Loucy (cell line): ENCODE measurements around the gene CHMP4B.
"Not testable (repeated sequence)": the region's sequence is repeated elsewhere in the genome, so short reads cannot be mapped to it uniquely, and the experiment has no call there.

Source experiments
- H2AFZ ChIP-seq: fragments of 200-600 bp; sonication (generic); 2 replicates; pipeline ENCODE4 v1.6.0; 2016; ENCODE audit warnings: antibody characterized with exemption, mild to moderate bottlenecking, low read length, moderate library complexity
- H3F3A ChIP-seq: fragments of 200-600 bp; 2 replicates; pipeline ENCODE4 v1.6.0; 2016; ENCODE audit warnings: antibody characterized with exemption, low read depth, mild to moderate bottlenecking
- H3K27me3 ChIP-seq: fragments of 200-600 bp; sonication (generic); 2 replicates; pipeline ENCODE4 v1.6.1; 2014; ENCODE audit warnings: low read length, mild to moderate bottlenecking; ENCODE audit not compliant: insufficient read depth, poor library complexity, severe bottlenecking
- H3K36me3 ChIP-seq: fragments of 200-600 bp; sonication (generic); 2 replicates; pipeline ENCODE4 v1.6.1; 2016; ENCODE audit warnings: low read length; ENCODE audit not compliant: insufficient read depth
- H3K4me1 ChIP-seq: fragments of 200-600 bp; sonication (generic); 2 replicates; pipeline ENCODE4 v1.5.1; 2014; ENCODE audit warnings: low read length, mild to moderate bottlenecking; ENCODE audit not compliant: insufficient read depth, poor library complexity, severe bottlenecking
- H3K4me2 ChIP-seq: fragments of 200-600 bp; sonication (generic); 2 replicates; pipeline ENCODE4 v1.6.0; 2014; ENCODE audit warnings: antibody characterized with exemption, low read length, low read depth, mild to moderate bottlenecking; ENCODE audit not compliant: poor library complexity, severe bottlenecking
- H3K4me3 ChIP-seq: fragments of 200-600 bp; sonication (generic); 2 replicates; pipeline ENCODE4 v1.5.1; 2014; ENCODE audit warnings: low read length, mild to moderate bottlenecking, mixed read lengths; ENCODE audit not compliant: poor library complexity, severe bottlenecking
- H3K79me2 ChIP-seq: fragments of 200-600 bp; sonication (generic); 2 replicates; pipeline ENCODE4 v1.6.1; 2014; ENCODE audit warnings: low read length; ENCODE audit not compliant: insufficient read depth
- H3K9ac ChIP-seq: fragments of 200-600 bp; sonication (generic); 2 replicates; pipeline ENCODE4 v1.6.0; 2014; ENCODE audit warnings: mild to moderate bottlenecking, low read depth, low read length, moderate library complexity; ENCODE audit not compliant: poor library complexity, severe bottlenecking
- H3K9me2 ChIP-seq: fragments of 200-600 bp; sonication (generic); replicated peaks from 2 replicates; pipeline ENCODE4 v1.6.1; 2016; ENCODE audit warnings: low read depth, low read length, mixed read lengths
- H3K9me3 ChIP-seq: fragments of 200-600 bp; sonication (generic); 2 replicates; pipeline ENCODE4 v1.6.1; 2014; ENCODE audit warnings: mild to moderate bottlenecking, antibody characterized with exemption, low read length, low read depth; ENCODE audit not compliant: insufficient read depth
- H4K20me1 ChIP-seq: fragments of 200-600 bp; sonication (generic); 2 replicates; pipeline ENCODE4 v1.6.0; 2014; ENCODE audit warnings: antibody characterized with exemption, low read length, mild to moderate bottlenecking; ENCODE audit not compliant: insufficient read depth, poor library complexity, severe bottlenecking
- EZH2phosphoT487 ChIP-seq: fragments of 200-600 bp; IDR thresholded peaks from 2 replicates; pipeline ENCODE4 v1.6.1; 2018; ENCODE audit warnings: antibody characterized with exemption, mild to moderate bottlenecking, moderate library complexity, borderline replicate concordance
- TF ChIP-seq, protein P1 (sequence below): fragments of 200-600 bp; sonication (generic); conservative IDR thresholded peaks from 2 replicates; pipeline ENCODE4 v1.5.1; 2014; ENCODE audit warnings: mild to moderate bottlenecking, antibody characterized with exemption, low read length

The CHMP4B gene

GRCh38 chr20:33791540-33791939 is 19.6 kb upstream of the CHMP4B start:
- H3K27me3 ChIP-seq: no peaks in the 10 kb centered on the region
- H3K4me1 ChIP-seq: peaks cover 10% of the 10 kb centered on the region
- no peak overlapping the region for H3K9ac ChIP-seq

DNA sequence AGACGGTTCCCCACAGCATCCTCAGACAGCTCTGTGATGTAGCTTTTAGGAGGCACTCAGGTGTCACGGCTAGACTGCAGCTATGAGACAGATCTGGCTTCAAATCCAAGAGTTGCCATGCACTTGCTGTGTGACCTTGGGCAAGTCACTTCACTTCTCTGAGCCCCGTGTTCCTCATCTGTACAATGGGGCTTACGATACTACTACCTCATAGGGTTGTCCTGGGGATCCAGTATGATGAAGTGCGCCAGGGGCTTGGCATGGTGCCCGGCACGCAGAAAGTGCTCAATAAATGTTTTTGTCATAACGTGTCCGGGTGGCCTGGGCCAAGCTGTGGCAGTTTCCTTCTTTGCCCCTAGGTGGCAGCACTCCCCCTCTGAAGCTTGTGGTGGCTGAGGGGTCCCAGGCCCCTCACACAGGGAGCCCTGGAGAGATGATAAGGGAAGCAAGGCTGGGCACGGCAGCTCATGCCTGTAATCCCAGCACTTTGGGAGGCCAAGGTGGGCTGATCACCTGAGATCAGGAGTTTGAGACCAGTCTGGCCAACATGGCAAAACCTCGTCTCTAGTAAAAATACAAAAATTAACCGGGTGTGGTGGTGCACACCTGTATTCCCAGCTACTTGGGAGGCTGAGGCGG is 19.1 kb upstream of the CHMP4B start:
- H3K27me3 ChIP-seq: no peaks in the 10 kb centered on the region
- no peaks in the 10 kb centered on the region for H3K79me2 ChIP-seq
- H3K4me2 ChIP-seq: no peak overlapping the region
- no peaks in the 10 kb centered on the region for H3K9me3 ChIP-seq
- H3K4me1 ChIP-seq: peaks cover 8% of the 10 kb centered on the region
- no peaks in the 10 kb centered on the region for H3K36me3 ChIP-seq
- TF ChIP-seq, protein P1, sequence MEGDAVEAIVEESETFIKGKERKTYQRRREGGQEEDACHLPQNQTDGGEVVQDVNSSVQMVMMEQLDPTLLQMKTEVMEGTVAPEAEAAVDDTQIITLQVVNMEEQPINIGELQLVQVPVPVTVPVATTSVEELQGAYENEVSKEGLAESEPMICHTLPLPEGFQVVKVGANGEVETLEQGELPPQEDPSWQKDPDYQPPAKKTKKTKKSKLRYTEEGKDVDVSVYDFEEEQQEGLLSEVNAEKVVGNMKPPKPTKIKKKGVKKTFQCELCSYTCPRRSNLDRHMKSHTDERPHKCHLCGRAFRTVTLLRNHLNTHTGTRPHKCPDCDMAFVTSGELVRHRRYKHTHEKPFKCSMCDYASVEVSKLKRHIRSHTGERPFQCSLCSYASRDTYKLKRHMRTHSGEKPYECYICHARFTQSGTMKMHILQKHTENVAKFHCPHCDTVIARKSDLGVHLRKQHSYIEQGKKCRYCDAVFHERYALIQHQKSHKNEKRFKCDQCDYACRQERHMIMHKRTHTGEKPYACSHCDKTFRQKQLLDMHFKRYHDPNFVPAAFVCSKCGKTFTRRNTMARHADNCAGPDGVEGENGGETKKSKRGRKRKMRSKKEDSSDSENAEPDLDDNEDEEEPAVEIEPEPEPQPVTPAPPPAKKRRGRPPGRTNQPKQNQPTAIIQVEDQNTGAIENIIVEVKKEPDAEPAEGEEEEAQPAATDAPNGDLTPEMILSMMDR: peak; percentile 82
- TF ChIP-seq EZH2phosphoT487: no peak
- no peaks in the 10 kb centered on the region for H3F3A ChIP-seq
- H2AFZ ChIP-seq: no peak overlapping the region
- H3K4me3 ChIP-seq: no peak overlapping the region
- no peaks in the 10 kb centered on the region for H4K20me1 ChIP-seq
- no peak overlapping the region for H3K9ac ChIP-seq
- H3K9me2 ChIP-seq: no peaks in the 10 kb centered on the region

More at GRCh38 chr20:33791540-33791939, 19.6 kb upstream of the CHMP4B start:
- Histone ChIP-seq H3K79me2 (no peaks in the 10 kb centered on the region), H2AFZ (no peak overlapping the region), H3K4me3 (no peak overlapping the region), H3K9me3 (no peaks in the 10 kb centered on the region), H3K36me3 (no peaks in the 10 kb centered on the region), H4K20me1 (no peaks in the 10 kb centered on the region), H3K9me2 (no peaks in the 10 kb centered on the region), H3K4me2 (no peak overlapping the region), H3F3A (no peaks in the 10 kb centered on the region)
- TF ChIP-seq EZH2phosphoT487: no peak
- TF ChIP-seq, protein P1: no peak

DNA sequence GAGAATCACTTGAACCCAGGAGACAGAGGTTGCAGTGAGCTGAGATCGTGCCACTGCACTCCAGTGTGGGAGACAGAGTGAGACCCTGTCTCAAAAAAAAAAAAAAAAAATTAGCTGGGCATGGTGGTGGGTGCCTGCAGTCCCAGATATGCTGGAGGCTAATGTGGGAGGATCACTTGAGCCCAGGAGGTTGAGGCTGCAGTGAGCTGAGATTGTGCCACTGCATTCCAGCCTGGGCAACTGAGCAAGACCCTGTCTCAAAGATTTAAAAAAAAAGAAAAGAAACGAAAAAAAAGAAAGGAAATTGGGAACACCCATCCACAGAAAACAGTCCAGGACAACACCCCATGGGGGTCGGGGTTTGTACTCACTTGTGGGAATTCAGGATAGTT is 18.6 kb upstream of the CHMP4B start:
- not testable (repeated sequence) for H2AFZ ChIP-seq, H3K4me1 ChIP-seq, H3F3A ChIP-seq

More for the DNA sequence above, 18.6 kb upstream of the CHMP4B start:
- H3K79me2 ChIP-seq, H3K4me2 ChIP-seq, H3K27me3 ChIP-seq, H3K36me3 ChIP-seq, H4K20me1 ChIP-seq, H3K9me3 ChIP-seq, H3K9ac ChIP-seq, H3K9me2 ChIP-seq, H3K4me3 ChIP-seq: not testable (repeated sequence)
